ENCODE results near the gene FGD4.

FGD4 gene

DNA sequence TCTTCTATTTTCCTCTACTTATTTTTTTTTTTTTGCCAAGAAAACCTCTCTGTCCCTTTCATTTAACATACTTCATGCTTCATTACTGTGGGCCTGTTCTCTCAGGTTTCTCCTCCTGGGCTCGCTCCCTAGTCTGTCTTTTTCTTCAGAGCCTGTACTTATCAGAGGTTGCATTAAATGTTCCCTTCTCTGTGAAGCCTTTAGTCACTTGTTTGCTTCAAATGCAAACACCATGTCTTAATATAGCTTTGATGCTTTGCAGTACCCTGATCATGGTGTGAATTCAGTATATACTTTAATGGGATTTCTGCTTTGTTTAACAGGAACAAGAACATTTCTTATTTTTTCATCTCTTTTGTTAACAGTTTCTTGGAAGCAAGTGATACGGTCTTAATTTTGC is 207.1 kb downstream of the FGD4 start:
- no peak for DNase-seq (ENCODE audit: low spot score)

GRCh38 chr12:32609966-32610365 is 210.6 kb downstream of the FGD4 start:
- DNase-seq (ENCODE audit: low spot score) = no peak

GRCh38 chr12:32611986-32612385 is 212.6 kb downstream of the FGD4 start:
- no peak for DNase-seq (ENCODE audit: low spot score)

DNA sequence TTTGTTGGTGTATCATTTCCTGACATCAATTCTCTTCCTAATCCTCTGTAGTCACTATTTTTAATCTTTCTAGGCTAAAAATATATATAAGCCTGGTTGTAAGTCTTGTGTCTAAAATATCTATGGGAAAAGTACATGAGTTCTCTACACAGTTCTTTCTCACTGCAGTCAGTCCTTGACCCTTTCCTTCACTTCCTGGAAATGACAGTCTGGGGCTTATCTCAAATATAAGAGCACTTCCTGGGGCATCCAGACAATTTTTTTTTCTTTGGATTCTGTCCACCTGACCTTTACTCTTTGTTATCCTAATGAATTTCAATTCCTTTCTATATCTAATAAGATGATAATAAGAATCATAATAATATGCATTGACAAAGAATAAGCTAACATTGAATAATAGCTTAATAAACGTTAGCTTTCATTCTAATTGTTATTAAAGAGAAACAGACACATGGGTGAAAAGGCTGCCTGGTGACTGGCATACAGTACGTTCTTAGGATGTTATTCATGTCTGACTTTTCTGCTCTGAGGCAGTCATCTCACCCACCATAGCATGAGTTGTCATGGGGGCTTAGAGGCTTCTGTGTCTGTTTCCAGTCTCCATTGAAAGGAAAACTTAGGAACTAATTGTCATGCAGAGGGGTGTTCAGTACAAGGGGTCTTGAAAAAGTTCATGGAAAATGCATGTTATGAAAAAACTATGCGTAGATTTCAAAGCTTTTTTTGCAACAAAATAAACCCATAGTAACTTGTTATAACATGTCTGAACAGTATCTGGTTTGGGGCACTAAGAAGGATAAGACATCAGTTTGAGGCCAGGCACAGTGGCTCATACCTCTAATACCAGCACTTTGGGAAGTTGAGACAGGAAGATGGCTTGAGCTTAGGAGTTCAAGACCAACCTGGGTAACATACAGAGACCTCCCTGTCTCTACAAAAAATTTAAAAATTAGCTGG is 213.6 kb downstream of the FGD4 start:
- DNase-seq (ENCODE audit: low spot score) = no peak

DNA sequence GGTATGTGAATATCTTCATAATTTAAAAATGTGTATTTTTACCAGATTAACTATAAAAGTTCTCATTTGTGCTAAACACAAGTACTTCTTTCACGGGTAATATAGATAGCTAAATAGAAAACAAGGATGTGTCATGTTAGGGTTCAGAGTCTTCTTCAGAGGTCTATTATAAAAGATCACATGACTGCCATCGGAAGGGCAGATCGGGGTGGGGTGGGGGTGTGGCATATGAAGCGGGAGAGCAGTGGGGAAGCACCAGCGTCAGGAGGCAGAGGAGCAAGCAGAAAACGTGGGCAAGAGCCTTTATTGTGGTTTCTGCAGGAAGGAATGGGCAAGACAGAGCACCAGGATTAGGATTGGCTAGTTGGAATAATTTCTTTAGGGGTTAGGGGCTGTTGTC is 216.1 kb downstream of the FGD4 start:
- DNase-seq (ENCODE audit: low spot score) = no peak

DNA sequence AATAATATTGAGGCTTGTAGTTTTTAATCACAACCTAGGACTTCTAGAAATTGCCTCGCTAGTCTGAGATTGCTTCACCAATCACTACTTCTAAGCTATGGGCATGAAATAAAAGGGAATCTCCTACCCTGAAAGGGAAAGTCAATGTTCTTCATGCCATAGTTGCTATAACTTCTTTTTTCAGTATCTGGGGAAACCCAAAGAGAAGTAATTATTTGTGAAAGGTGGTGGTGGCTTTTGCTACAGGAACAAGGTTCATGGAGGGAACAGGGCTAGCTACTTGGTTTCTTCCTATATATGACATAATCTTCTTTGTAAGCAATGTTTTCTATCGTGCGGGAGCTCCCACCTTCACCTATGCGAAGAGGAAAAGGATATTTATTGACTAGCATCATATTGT is 218.2 kb downstream of the FGD4 start:
- no peak for DNase-seq (ENCODE audit: low spot score)

GRCh38 chr12:32618115-32618514 is 218.8 kb downstream of the FGD4 start:
- DNase-seq (ENCODE audit: low spot score) = no peak

- DNase-seq (ENCODE audit: low spot score) = no peak
Observed at GRCh38 chr12:32627976-32628375, 228.6 kb downstream of the FGD4 start.

GRCh38 chr12:32641287-32641901 is 242.0 kb downstream of the FGD4 start:
- DNase-seq (ENCODE audit: low spot score) = no peak

DNA sequence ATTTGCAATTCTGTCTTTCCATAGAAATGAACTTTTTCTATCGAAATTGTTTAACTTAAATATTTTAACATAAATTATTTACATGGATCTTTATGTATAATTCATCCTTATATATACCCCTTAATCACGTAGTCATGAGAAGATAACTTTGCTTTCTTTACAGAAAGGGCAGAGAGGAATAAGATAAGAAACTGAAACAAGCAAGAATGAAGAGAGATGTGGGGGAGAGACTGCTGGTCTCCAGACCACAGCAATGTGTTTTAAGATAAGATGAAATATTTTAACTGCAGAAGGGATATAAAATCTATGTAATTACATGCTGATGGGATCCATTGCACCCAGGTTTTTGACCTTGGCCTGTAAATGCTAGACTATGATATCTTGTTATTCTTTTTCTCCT is 245.1 kb downstream of the FGD4 start:
- no peak for DNase-seq (ENCODE audit: low spot score)

DNA sequence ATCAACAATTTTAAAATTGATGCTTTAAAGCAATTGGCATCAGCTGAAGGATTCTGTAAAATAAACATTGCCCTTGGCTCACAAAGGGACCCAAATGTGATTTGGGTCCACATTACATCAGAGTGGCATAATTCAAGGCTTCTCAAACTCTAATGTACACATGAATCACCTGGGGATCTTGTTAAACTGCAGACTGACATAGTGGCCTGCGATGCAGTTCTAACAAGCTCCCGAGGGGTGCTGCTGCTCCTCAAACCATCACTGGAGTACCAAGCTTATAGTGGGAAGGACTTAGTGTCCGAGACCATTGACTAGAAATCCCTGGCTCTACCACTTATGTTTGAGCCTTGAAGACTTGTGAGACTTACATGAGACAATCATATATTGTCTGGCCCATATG is 247.9 kb downstream of the FGD4 start:
- no peak for DNase-seq (ENCODE audit: low spot score)

GRCh38 chr12:32650508-32650907 is 251.2 kb downstream of the FGD4 start:
- no peak for DNase-seq (ENCODE audit: low spot score)

- DNase-seq (ENCODE audit: low spot score) = no peak
Observed at GRCh38 chr12:32651151-32651955, 252.0 kb downstream of the FGD4 start.

GRCh38 chr12:32651956-32652210 is 252.5 kb downstream of the FGD4 start:
- DNase-seq (ENCODE audit: low spot score) = no peak

DNA sequence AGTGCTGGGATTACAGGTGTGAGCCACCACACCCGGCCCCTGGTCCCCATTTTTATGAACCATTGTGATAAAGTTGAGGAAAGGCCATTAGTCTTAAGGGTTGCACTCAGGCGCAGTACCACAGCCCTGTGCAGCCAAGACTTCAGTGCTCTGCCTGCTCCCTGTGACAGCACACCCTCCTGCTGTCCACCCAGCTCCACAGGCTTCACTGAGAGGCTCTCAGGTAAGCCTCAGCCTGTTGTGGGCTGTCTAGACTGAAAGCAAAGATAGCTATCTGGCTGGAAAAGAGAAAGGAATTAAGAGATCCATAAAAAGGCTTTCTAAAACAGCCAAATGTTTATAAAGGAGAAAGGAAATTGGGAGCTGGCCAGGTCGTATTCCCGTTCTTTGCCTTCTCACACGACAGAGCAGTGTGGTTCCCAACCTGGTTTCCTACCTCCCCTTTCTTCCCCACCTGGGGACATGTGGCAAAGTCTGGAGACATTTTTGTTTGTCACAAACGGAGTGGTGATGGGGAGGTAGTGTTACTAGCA is 260.6 kb downstream of the FGD4 start:
- no peak for DNase-seq (ENCODE audit: low spot score)

GRCh38 chr12:32661706-32662105 is 262.3 kb downstream of the FGD4 start:
- no peak for DNase-seq (ENCODE audit: low spot score)

DNA sequence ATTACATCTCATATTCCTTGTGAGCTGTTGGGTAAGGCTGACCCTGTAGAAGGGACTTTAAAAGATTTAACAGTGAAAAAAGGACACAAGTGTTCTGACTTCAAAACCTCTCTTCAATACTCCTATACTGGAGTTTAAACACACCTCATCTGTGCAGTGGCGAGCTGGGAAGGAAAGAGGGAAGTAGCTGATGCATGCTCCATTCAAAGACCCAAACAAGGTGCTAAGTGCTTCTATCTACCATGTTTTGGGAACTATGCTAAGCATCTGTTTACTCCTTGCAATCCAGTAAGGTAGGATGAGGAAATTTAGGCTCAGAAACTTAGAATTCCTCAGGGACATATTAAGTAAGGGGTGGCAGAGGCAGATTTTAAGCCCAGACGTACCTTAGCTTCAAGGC is 263.3 kb downstream of the FGD4 start:
- DNase-seq (ENCODE audit: low spot score) = no peak

DNA sequence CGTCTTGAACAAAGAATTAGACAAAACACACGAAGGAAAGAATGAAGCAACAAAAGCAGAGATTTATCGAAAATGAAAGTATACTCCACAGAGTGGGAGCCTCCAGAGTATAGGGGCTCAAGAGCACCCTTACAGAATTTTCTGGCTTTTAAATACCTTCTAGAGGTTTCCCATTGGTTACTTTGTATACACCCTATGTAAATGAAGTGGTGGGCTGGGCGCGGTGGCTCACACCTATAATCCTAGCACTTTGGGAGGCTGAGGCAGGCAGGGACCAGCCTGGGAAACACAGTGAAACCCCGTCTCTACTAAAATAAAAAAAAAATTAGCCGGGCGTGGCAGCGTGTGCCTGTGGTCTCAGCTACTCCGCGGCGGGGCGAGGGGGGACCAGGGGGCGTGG is 266.7 kb downstream of the FGD4 start:
- no peak for DNase-seq (ENCODE audit: low spot score)

DNA sequence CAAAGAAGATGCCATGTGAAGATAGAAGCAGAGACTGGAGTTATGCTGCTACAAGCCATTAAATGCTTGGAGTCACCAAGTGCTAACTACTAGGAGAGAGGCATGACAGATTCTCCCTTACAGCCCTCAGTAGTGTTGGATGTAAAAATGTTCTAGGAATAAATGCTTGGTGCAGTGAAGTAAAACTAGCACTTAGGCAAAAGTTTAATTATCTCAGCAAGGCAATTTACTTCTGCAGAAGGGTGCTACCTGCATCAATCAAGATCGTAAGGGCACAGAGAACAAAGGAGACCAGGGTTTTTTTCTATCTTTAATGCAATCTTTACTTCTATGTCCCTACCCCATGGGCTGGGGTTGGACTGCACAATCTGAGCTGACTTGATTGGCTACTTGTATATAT is 270.2 kb downstream of the FGD4 start:
- no peak for DNase-seq (ENCODE audit: low spot score)

DNA sequence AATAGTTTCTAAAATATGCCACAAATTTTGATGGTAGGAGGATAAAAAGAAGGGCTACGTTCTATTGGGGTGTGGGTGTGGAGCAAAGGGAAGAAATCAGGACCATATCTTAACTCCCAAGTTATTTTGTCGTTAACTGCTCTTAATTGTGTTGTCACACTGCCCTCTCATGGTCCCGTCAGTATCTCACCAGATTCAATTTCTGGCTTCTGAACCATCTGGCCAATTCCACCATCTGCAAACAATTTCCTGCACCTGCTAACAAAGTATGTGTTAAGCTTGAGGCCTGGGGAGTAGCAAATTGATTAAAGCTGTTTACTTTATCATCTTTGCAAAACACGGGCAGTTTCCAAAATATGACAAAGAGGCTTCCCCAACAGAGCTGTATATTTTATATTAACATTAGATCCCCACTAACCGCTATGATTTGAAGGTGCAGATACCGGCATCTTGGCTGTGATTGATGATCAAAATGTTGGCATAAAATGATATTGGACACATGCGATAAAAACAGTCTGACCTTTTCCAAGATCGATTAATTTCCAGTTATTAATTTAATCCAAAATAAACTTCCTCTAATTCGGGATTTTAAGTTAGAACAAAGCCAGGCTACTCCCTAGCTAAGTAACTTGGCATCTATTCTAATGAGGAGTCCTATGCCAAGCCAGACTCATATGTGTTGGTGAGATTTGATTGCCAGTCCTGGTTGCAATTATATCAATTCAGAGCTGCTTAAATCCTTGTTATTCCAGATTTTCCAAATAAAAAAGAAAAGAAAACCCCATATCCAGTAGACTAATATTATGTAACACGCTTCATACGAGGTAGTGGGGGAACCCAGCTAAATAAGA is 272.8 kb downstream of the FGD4 start:
- peak; percentile 54 for DNase-seq (ENCODE audit: low spot score)

DNA sequence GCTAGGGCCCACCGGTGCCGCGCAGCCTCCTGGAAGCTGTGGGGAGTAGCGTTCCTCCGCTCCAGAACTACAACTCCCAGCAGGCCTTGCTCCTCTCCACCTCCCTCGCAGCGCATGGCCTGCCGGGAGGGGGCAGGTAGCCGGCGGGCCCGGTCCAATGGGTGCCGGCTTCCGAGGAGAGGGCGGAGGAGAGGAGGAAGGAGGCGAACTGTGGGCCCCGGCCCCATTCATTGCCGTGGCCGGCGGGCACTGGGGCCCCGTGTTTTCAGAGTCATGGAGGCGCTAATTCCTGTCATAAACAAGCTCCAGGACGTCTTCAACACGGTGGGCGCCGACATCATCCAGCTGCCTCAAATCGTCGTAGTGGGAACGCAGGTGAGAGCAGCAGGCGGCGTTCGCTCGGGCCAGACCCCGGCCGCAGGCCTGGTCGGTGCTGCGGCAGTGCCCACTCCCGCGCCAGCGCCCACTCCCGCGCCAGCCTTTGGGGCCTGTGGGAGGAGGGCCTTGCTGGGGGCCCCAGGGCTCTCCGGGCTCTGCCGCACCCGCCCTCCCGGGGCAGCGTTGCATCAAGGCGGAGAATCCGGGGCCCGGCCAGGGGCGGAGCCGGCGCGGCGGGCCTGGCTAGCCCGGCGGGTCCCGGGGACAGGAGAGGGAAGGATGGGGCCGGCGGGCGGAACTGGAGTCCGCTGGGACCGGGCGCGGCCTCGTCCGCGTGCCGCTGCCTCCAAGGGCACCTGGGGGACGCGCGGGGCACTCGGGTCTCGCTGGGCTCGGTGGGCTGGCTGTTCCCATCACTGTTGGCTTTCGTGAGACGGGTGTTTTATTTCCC is 279.9 kb downstream of the FGD4 start, which contains the start of gene DNM1L:
Gene DNM1L (plus strand): TSS at position 211 of the 829 bp plus-strand sequence. CDS start 63 bp downstream, at position 274.
- peak; percentile 95 for DNase-seq (ENCODE audit: low spot score)
